GM23248 (cell line): Measurements from ENCODE around the gene CD274. TPM values are rescaled to one million over a fixed set of nuclear protein-coding genes. Genes with fewer than 3 reads are reported as not detected.

Experiments used
- DNase-seq: peaks from one replicate; pipeline ENCODE4 v3.0.0-alpha.2; 2015
- H2AFZ ChIP-seq: fragments of 200-600 bp; sonication (generic); 2 replicates; pipeline ENCODE4 v1.6.1; 2016; ENCODE audit warnings: antibody characterized with exemption
- H3F3A ChIP-seq: fragments of 200-600 bp; sonication (generic); 2 replicates; pipeline ENCODE4 v1.6.1; 2016; ENCODE audit warnings: mild to moderate bottlenecking, antibody characterized with exemption, mixed run types; ENCODE audit not compliant: insufficient read depth
- H3K27ac ChIP-seq: fragments of 200-600 bp; sonication (generic); 2 replicates; pipeline ENCODE4 v1.5.1; 2016; ENCODE audit warnings: mild to moderate bottlenecking
- H3K27me3 ChIP-seq: fragments of 200-600 bp; sonication (generic); replicated peaks from 2 replicates; pipeline ENCODE4 v1.6.1; 2016; ENCODE audit warnings: mild to moderate bottlenecking; ENCODE audit not compliant: insufficient read depth
- H3K36me3 ChIP-seq: fragments of 200-600 bp; sonication (generic); 2 replicates; pipeline ENCODE4 v1.6.1; 2016; ENCODE audit warnings: low read depth, mild to moderate bottlenecking
- H3K4me1 ChIP-seq: fragments of 200-600 bp; sonication (generic); 2 replicates; pipeline ENCODE4 v1.6.1; 2016; ENCODE audit warnings: mild to moderate bottlenecking; ENCODE audit not compliant: insufficient read depth
- H3K4me2 ChIP-seq: fragments of 200-600 bp; sonication (generic); one replicate; pipeline ENCODE4 v1.6.1; 2016; ENCODE audit warnings: mild to moderate bottlenecking; ENCODE audit not compliant: unreplicated experiment
- H3K4me3 ChIP-seq: fragments of 200-600 bp; sonication (generic); 2 replicates; pipeline ENCODE4 v1.5.1; 2016; ENCODE audit warnings: mild to moderate bottlenecking
- H3K79me2 ChIP-seq: fragments of 200-600 bp; sonication (generic); 2 replicates; pipeline ENCODE4 v1.6.1; 2016; ENCODE audit warnings: mild to moderate bottlenecking; ENCODE audit not compliant: insufficient read depth
- H3K9ac ChIP-seq: fragments of 200-600 bp; sonication (generic); 2 replicates; pipeline ENCODE4 v1.6.1; 2016; ENCODE audit warnings: mild to moderate bottlenecking
- H3K9me2 ChIP-seq: fragments of 200-600 bp; sonication (generic); 2 replicates; pipeline ENCODE4 v1.6.1; 2016; ENCODE audit warnings: mixed run types, mild to moderate bottlenecking, moderate library complexity; ENCODE audit not compliant: insufficient read depth
- H3K9me3 ChIP-seq: fragments of 200-600 bp; sonication (generic); one replicate; pipeline ENCODE4 v1.6.1; 2017; ENCODE audit warnings: low read depth
- H4K20me1 ChIP-seq: fragments of 200-600 bp; sonication (generic); 2 replicates; pipeline ENCODE4 v1.6.0; 2016; ENCODE audit not compliant: insufficient read depth
- EZH2 ChIP-seq: fragments of 200-600 bp; sonication (generic); IDR thresholded peaks from 2 replicates; pipeline ENCODE4 v1.6.1; 2018; ENCODE audit warnings: antibody characterized with exemption, mild to moderate bottlenecking; ENCODE audit not compliant: insufficient read depth, poor library complexity, severe bottlenecking
- EZH2phosphoT487 ChIP-seq: fragments of 200-600 bp; sonication (generic); IDR thresholded peaks from 2 replicates; pipeline ENCODE4 v1.6.1; 2018; ENCODE audit warnings: antibody characterized with exemption, moderate library complexity, mild to moderate bottlenecking, low read depth; ENCODE audit not compliant: insufficient read depth
- WGBS, 2 experiments: methylation state at CpG; one replicate each; pipeline ENCODE4 v1.1.6; 2015 to 2017; ENCODE audit warnings: low lambda C conversion rate in 2 of 2, low coverage in 1 of 2; ENCODE audit errors: missing lambda C conversion rate in 2 of 2; 5-methylcytosine and 5-hydroxymethylcytosine counted together
- in situ Hi-C: fragments of 300-500 bp; cut with MboI; formaldehyde crosslinking; loops from 2 replicates; pipeline ENCODE4 v1.15.0; 2020
- polyA plus RNA-seq: library from polyadenylated mRNA; unstranded; fragments of >200 nt; fragmentation: Nextera tagmentation; extraction: Ambion mirVana; gene quantifications from 2 replicates; pipeline ENCODE4 v1.2.1, GENCODE V29; 2016
- total RNA-seq: library from RNA; depleted of rRNA; stranded (reverse); fragments of >200 nt; shearing (Covaris generic); gene quantifications from 2 replicates; pipeline ENCODE4 v1.2.3, GENCODE V29; 2014; rRNA removed

The CD274 gene
- total RNA-seq (4.2 and 4.3 TPM in 2 replicates), polyA plus RNA-seq (3.6 and 5.2 TPM in 2 replicates)

DNA sequence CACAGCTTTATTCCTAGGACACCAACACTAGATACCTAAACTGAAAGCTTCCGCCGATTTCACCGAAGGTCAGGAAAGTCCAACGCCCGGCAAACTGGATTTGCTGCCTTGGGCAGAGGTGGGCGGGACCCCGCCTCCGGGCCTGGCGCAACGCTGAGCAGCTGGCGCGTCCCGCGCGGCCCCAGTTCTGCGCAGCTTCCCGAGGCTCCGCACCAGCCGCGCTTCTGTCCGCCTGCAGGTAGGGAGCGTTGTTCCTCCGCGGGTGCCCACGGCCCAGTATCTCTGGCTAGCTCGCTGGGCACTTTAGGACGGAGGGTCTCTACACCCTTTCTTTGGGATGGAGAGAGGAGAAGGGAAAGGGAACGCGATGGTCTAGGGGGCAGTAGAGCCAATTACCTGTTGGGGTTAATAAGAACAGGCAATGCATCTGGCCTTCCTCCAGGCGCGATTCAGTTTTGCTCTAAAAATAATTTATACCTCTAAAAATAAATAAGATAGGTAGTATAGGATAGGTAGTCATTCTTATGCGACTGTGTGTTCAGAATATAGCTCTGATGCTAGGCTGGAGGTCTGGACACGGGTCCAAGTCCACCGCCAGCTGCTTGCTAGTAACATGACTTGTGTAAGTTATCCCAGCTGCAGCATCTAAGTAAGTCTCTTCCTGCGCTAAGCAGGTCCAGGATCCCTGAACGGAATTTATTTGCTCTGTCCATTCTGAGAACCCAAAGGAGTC is at the start of gene CD274:
Gene CD274 (plus strand): TSS at position 184 of the 733 bp plus-strand sequence. CDS start 5,572 bp downstream, outside the sequence.
- H3K4me2 ChIP-seq: peak within 1 kb of the TSS; percentile 98
- no peaks in the 10 kb centered on the region for H3K36me3 ChIP-seq
- peak within 1 kb of the TSS; percentile 54 for H3K27ac ChIP-seq
- no peaks in the 10 kb centered on the region for H4K20me1 ChIP-seq
- in situ Hi-C loops: no loop called here
- peaks cover 47% of the 10 kb centered on the region for H3K79me2 ChIP-seq
- peaks cover 53% of the 10 kb centered on the region for H3K4me1 ChIP-seq
- WGBS, 2 experiments: 1% methylated on average over 36 of the region's 36 CpGs
- DNase-seq: peak; percentile 95
- H3K9ac ChIP-seq: peak within 1 kb of the TSS; percentile 78
- H3K9me2 ChIP-seq: no peaks in the 10 kb centered on the region
- TF ChIP-seq EZH2phosphoT487 (no peak), EZH2 (no peak)
- peaks cover 28% of the 10 kb centered on the region for H3F3A ChIP-seq
- no peaks in the 10 kb centered on the region for H3K9me3 ChIP-seq
- H3K27me3 ChIP-seq: no peaks in the 10 kb centered on the region
- peak within 1 kb of the TSS; percentile 77 for H3K4me3 ChIP-seq
- H2AFZ ChIP-seq: peak within 1 kb of the TSS; percentile 91

DNA sequence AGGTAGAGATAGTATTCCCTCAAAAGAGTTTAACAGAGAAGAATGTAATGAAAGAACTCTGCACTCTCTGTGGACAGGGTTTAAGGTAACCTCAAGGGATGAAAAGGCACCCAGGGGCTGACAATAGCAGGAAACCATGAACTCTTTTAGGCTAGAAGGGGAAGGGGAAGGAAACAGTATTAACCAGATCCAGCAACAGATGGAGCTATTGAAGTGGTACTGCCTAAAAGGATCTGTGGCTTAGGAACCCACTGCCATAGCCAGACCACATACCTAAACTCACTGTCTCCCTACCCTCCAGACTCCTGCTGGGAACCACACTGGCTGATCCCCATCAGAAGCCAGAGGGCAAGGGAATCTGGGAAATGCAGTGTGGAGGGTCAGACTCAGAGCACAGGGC is 48.1 kb upstream of the CD274 start:
- Histone ChIP-seq H4K20me1 (no peaks in the 10 kb centered on the region), H3K27me3 (no peaks in the 10 kb centered on the region), H3K9me3 (peaks cover 2% of the 10 kb centered on the region), H3K27ac (no peak overlapping the region), H3F3A (no peaks in the 10 kb centered on the region), H3K36me3 (no peaks in the 10 kb centered on the region), H3K4me1 (no peaks in the 10 kb centered on the region), H3K9ac (no peak overlapping the region), H3K79me2 (no peaks in the 10 kb centered on the region), H3K4me2 (no peak overlapping the region), H3K4me3 (no peak overlapping the region), H3K9me2 (no peaks in the 10 kb centered on the region), H2AFZ (no peak overlapping the region)
- no peak for DNase-seq
- in situ Hi-C loops: no loop called here
- TF ChIP-seq EZH2phosphoT487: no peak
- no peak for TF ChIP-seq EZH2

DNA sequence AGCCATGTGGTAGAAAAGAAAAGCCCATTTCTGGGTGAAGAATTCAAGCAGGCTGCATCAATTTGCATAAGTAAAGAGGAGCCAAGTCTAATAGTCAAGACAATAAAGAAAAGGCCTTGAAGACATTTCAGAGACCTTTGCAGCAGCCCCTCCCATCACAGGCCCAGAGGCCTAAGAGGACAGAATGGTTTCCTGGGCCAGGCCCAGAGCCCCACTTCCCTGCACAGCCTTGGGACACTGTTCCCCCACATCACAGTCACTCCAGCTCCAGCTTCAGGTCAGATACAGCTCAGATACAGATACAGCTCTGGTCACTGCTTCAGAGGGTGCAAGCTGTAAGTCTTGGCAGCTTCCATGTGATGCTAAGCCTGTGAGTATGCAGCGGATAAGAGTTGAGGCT is 41.7 kb upstream of the CD274 start:
- H2AFZ ChIP-seq: no peak overlapping the region
- no peak for DNase-seq
- H3K9me3 ChIP-seq: peaks cover 4% of the 10 kb centered on the region
- TF ChIP-seq EZH2 (no peak), EZH2phosphoT487 (no peak)
- no peaks in the 10 kb centered on the region for H3K79me2 ChIP-seq
- H3K4me1 ChIP-seq: no peaks in the 10 kb centered on the region
- H3K9ac ChIP-seq: no peak overlapping the region
- H3K27ac ChIP-seq: no peak overlapping the region
- no peak overlapping the region for H3K4me3 ChIP-seq
- WGBS, 2 experiments: 87 to 100% methylated on average over 1 of the region's 1 CpG
- no peaks in the 10 kb centered on the region for H4K20me1 ChIP-seq
- H3K36me3 ChIP-seq: no peaks in the 10 kb centered on the region; the same call in 1 of the 2 replicates
- no peaks in the 10 kb centered on the region for H3K9me2 ChIP-seq
- H3K27me3 ChIP-seq: no peaks in the 10 kb centered on the region
- H3K4me2 ChIP-seq: no peak overlapping the region
- in situ Hi-C loops: no loop called here
- no peaks in the 10 kb centered on the region for H3F3A ChIP-seq

DNA sequence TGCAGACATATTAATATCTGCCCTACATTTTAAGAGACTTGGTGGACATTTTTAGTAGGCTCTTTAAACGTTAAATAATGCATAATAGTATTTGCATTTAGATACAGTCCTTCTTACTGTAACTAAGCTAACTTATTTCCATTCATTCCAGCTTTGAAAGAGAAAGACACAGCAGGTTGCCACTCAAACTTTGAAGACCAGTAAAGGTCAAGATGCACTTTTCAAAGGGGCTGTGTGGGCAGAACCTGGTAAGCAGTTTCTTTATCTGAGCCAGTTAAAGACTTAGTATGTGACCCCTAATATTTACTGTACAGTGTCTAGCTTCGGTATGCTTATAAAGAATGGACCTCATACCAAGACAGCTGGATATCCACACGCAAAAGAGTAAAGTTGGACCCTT is 33.4 kb upstream of the CD274 start:
- no peaks in the 10 kb centered on the region for H3K79me2 ChIP-seq
- H3K36me3 ChIP-seq: no peaks in the 10 kb centered on the region; the same call in 1 of the 2 replicates
- no peaks in the 10 kb centered on the region for H3K9me3 ChIP-seq
- no peak overlapping the region for H3K27ac ChIP-seq
- 76 to 77% methylated on average over 3 of the region's 3 CpGs for WGBS, 2 experiments
- no peak overlapping the region for H3K9ac ChIP-seq
- no peaks in the 10 kb centered on the region for H3F3A ChIP-seq
- H3K4me2 ChIP-seq: no peak overlapping the region
- H2AFZ ChIP-seq: no peak overlapping the region
- no peak for DNase-seq
- H3K4me3 ChIP-seq: no peak overlapping the region
- TF ChIP-seq EZH2 (no peak), EZH2phosphoT487 (no peak)
- H3K4me1 ChIP-seq: no peaks in the 10 kb centered on the region
- in situ Hi-C loops: loop anchor here (10.0 kb wide), 1 partner anchor 222 kb away; no protein-coding TSS in a partner anchor
- no peaks in the 10 kb centered on the region for H4K20me1 ChIP-seq
- no peaks in the 10 kb centered on the region for H3K9me2 ChIP-seq
- no peaks in the 10 kb centered on the region for H3K27me3 ChIP-seq
